Lung microvascular endothelial cell (primary cell): ENCODE measurements around the gene ZDHHC12. TPM values are rescaled to one million over a fixed set of nuclear protein-coding genes. Genes with fewer than 3 reads are reported as not detected.

Experiments
- DNase-seq, 2 donors: peaks; one replicate each; pipeline versions ENCODE4 v3.0.0 to v3.0.0-alpha.2; 2010; ENCODE audit warnings: low read depth in 2 of 2
- total RNA-seq: library from RNA; depleted of rRNA; stranded (reverse); fragments of >200 nt; gene quantifications from 2 replicates; pipeline ENCODE4 v1.2.1, GENCODE V29; 2014

ZDHHC12 gene
- total RNA-seq, 1 donor from 2014 or later, result 44.6 TPM

GRCh38 chr9:128688501-128689292, 35.2 kb downstream of the ZDHHC12 start, which contains the start of gene SET:
Gene SET (plus strand): TSS chr9:128689222. CDS start chr9:128689583, 361 bp downstream.
- DNase-seq, result peak; percentile 94 to 96

GRCh38 chr9:128687453-128687852, 36.5 kb downstream of the ZDHHC12 start:
- DNase-seq, result no peak

- peak in 1 of 2 donors; percentile 53 for DNase-seq
These were observed 38.1 kb downstream of the ZDHHC12 start for GRCh38 chr9:128685636-128686489.

GRCh38 chr9:128684325-128685199, 39.4 kb downstream of the ZDHHC12 start:
- peak in 1 of 2 donors; percentile 74 for DNase-seq

- DNase-seq, result no peak
These were observed 39.9 kb downstream of the ZDHHC12 start for GRCh38 chr9:128684065-128684324.

GRCh38 chr9:128683340-128684064, 40.4 kb downstream of the ZDHHC12 start:
- peak in 1 of 2 donors; percentile 42 for DNase-seq

- DNase-seq, result no peak
These were observed 46.1 kb downstream of the ZDHHC12 start for GRCh38 chr9:128677794-128678193.

- DNase-seq, result no peak
These were observed 48.5 kb downstream of the ZDHHC12 start for GRCh38 chr9:128675382-128675781.

Other genes starting within 250 kb of the ZDHHC12 start
- 8.5 and 10.9 TPM in 2 replicates for gene GLE1, start 219.4 kb downstream of the ZDHHC12 start, total RNA-seq
- 412 and 449 TPM in 2 replicates for gene SPTAN1, start 171.5 kb downstream of the ZDHHC12 start, total RNA-seq
- 36.3 and 43.6 TPM in 2 replicates for gene DYNC2I2, start 67.3 kb downstream of the ZDHHC12 start, total RNA-seq
- gene SET, start 34.9 kb downstream of the ZDHHC12 start, total RNA-seq, result 308 and 320 TPM in 2 replicates
- gene PKN3, start 21.6 kb downstream of the ZDHHC12 start, total RNA-seq, result 8.1 and 8.9 TPM in 2 replicates
- 11.1 and 12.7 TPM in 2 replicates for gene ZER1, start 47.8 kb upstream of the ZDHHC12 start, total RNA-seq
- 8.9 and 13.1 TPM in 2 replicates for gene TBC1D13, start 63.1 kb upstream of the ZDHHC12 start, total RNA-seq
- gene ENDOG, start 94.4 kb upstream of the ZDHHC12 start, total RNA-seq, result 21.6 and 29.6 TPM in 2 replicates
- gene SPOUT1, start 105.7 kb upstream of the ZDHHC12 start, total RNA-seq, result 10.9 and 24.4 TPM in 2 replicates
- gene KYAT1, start 157.8 kb upstream of the ZDHHC12 start, total RNA-seq, result 3.5 and 5.6 TPM in 2 replicates
- gene LRRC8A, start 158.0 kb upstream of the ZDHHC12 start, total RNA-seq, result 62.1 and 101 TPM in 2 replicates
- 0.20 and 0.22 TPM in 2 replicates for gene PHYHD1, start 196.9 kb upstream of the ZDHHC12 start, total RNA-seq
- 22.0 and 40.9 TPM in 2 replicates for gene DOLK, start 223.5 kb upstream of the ZDHHC12 start, total RNA-seq
- 27.0 and 40.1 TPM in 2 replicates for gene NUP188, start 223.6 kb upstream of the ZDHHC12 start, total RNA-seq